22Rv1 (cell line): ENCODE results near the gene CLCF1.

Experiments
- H3K27ac ChIP-seq: fragments of 450-650 bp; 2 replicates; pipeline ENCODE4 v1.5.1; 2017
- CTCF ChIP-seq: fragments of 450-650 bp; IDR thresholded peaks from 2 replicates; pipeline ENCODE4 v1.5.1; 2017; ENCODE audit warnings: mild to moderate bottlenecking
- ZFX ChIP-seq: fragments of 450-650 bp; IDR thresholded peaks from 2 replicates; pipeline ENCODE4 v1.6.1; 2017; ENCODE audit warnings: antibody characterized with exemption, borderline replicate concordance

The CLCF1 gene

DNA sequence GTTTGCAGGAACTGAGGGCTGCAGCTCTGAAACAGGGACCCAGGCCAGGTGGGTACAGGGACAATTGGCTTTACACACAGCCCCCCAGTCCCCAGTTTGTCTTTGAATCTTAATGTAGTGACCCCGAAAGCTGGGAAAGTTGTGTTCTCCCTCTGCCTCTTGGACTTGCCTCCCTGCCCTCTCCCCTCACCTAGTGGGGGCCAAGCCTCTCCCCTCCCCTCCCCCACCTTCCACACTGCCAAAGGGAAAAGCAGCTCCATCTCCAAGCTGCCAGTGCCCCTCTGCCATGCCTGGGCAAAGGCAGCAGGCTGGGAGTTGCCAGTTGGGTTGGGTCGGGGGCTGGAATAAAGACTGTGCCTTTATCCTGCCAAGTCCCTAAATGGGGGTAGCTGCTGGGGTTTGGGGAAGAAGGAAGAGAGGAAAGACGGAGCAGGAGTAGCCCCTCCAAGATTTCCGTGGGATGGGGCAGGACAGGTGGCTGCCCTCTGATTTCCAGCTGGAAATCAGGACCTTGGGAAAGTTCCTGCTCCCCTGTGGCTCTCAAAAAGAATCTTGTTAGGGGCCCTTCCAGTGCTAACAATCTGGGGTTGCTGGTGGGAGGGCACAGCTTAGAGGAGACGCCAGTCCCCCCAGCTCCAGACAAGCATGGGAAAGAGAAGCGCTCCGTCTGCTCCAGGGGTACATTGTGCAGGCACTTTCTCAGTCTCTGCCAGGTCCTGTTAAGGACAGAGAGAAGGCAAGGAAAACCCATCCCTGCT is 2.8 kb upstream of the CLCF1 start:
- H3K27ac ChIP-seq = 0 out of 2 replicates have a peak overlapping the region, but pooled peaks have one; percentile 10
- TF ChIP-seq ZFX (no peak), CTCF (no peak)

DNA sequence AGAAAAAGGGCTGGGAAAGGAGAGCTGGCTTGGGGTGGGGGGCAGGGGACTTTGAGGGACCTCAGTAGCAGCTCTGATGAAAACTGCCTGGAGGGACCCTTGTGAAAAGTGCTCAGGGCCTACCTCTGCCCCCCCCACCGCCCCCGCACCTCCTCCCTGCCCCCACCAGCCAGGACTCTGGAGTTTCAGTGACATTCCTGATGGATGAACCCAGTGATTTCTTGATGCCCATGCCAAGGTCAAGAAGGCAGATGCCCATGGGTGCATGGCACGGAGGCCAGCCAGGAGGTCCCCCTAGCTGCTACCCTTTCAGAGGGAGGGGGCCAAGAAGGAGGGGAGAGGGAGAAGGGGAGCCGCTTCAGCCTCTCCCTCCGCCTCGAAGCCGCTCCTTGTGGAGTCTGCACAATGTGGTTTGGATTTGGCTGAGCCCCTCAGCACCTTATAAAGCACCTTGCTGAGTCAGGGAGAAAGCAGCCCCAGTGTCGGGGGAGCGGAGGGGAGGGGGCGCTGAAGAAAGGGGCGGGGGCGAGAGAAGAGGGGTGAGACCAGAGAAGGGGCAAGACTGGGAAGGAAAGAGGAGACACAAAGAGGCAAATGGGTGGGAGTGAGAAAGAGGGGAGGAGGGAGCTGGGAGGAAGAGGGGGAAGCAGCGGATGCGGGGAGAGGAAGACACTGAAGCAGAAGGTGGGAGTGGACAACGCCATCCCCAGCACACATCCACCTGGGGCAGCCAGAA is 2.1 kb upstream of the CLCF1 start:
- H3K27ac ChIP-seq = no peak overlapping the region
- TF ChIP-seq ZFX (no peak), CTCF (no peak)

- H3K27ac ChIP-seq = peak overlapping the region; percentile 86
- TF ChIP-seq CTCF = no peak
- no peak for TF ChIP-seq ZFX
These were observed 1.3 kb upstream of the CLCF1 start for GRCh38 chr11:67374571-67375281.

DNA sequence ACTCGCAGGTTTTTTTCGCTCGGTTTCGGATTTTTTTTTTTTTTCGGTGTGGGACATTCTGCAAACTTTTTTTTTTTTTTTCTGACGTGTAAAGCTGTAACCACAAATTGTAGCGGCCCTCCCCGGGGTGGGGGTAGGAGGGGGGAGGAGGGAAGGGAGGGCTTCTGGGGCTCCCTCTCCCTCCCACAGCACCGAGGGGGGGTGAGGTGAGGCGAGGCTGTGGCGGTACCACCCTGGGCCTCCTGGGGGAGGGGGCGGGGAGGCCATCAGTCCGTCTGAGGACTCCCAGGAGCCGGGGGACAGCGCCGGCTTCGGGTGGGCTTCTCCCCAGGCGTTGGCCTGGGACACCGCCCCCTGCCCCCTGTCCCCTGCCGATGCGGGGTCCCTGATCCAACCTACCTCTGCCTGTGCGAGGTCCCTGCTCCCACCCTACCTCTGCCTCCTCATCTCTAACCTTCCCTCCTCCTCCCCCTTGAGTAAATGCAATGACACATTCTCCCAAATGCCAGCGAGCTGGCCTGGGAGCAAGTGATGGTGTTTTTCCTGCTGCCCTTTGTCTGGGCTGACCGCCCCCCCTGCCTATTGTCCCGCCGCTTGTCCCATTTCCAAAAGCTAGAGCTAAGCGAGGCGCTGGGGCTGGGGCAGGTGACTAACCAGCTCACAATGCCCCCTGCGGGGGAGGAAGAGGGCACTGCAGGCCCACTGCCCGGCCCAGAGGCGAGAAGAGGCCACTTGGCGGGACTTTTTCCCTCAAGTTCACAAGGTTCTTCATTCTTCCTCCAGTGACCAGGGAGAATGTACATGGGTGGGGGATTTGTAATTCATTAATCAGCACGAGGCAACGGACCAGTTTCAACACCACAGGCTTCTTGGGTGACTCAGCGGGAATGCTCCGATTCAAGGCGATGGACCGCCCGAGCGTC is 511 bp upstream of the CLCF1 start:
- peak; percentile 78 for TF ChIP-seq CTCF
- no peak for TF ChIP-seq ZFX
- peak overlapping the region; percentile 86 for H3K27ac ChIP-seq

DNA sequence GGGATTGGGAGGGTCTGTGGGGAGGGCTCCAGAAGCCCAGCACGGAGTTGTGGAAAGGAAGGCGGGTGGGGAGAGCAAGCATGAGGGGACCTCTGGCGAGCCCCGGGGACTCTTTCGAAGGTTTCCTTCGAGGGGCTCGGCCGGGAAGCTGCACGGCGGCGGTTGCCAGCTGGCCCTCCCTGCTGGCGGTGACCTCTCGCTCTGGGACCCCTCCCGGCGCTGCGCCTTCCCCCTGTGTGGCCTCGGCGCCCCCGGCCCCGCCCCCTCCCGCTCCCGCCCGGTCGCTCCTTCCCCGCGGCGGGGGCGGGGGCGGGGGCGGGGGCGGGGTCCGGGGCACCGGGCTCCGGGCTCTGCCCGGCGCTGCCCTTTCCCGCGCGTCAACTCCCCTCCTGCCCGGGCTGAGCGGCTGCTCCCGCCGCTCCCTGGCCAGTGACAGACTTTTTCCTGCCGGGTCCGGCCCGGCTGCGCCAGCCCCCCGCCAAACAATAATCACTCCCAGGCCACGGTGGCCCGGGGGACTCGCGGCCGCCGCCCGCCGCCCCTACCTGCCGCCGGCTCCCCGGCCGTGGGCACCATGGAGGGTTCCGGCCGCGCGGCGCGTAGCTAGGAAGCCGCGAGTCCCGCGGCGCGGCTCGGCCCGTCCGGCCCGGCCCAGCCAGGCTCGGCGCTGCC is 941 bp downstream of the CLCF1 start:
- H3K27ac ChIP-seq = peak overlapping the region; percentile 86
- no peak for TF ChIP-seq ZFX
- TF ChIP-seq CTCF = no peak

GRCh38 chr11:67371911-67372320 is 1.5 kb downstream of the CLCF1 start:
- H3K27ac ChIP-seq = peak overlapping the region; percentile 86; the same call in 1 of the 2 replicates
- TF ChIP-seq CTCF = no peak
- no peak for TF ChIP-seq ZFX
